HG03066 (cell line): ENCODE measurements around the gene SLC25A48.

ENCODE experiments used
- ATAC-seq: cut with Tn5 transposase; IDR thresholded peaks from one replicate; pipeline ENCODE4 v1.9.1; 2021; ENCODE audit warnings: low read depth; ENCODE audit not compliant: unreplicated experiment

Gene SLC25A48

GRCh38 chr5:135879591-135879990 lies 45.1 kb downstream of the SLC25A48 start:
- ATAC-seq = no peak

- no peak for ATAC-seq
Observed at GRCh38 chr5:135880278-135880677, 45.8 kb downstream of the SLC25A48 start.

- no peak for ATAC-seq
Observed at GRCh38 chr5:135880801-135881200, 46.3 kb downstream of the SLC25A48 start.

GRCh38 chr5:135881244-135881643 lies 46.8 kb downstream of the SLC25A48 start:
- no peak for ATAC-seq

GRCh38 chr5:135881819-135882218 lies 47.4 kb downstream of the SLC25A48 start:
- no peak for ATAC-seq

GRCh38 chr5:135883026-135883425 lies 48.6 kb downstream of the SLC25A48 start:
- no peak for ATAC-seq

GRCh38 chr5:135883441-135883840 lies 49.0 kb downstream of the SLC25A48 start:
- ATAC-seq = no peak

GRCh38 chr5:135885031-135885430 lies 50.6 kb downstream of the SLC25A48 start:
- ATAC-seq = no peak

- no peak for ATAC-seq
Observed at GRCh38 chr5:135886136-135886535, 51.7 kb downstream of the SLC25A48 start.

- peak; percentile 88 for ATAC-seq
Observed at GRCh38 chr5:135887447-135887864, 53.0 kb downstream of the SLC25A48 start.

GRCh38 chr5:135887881-135888614 lies 53.6 kb downstream of the SLC25A48 start:
- ATAC-seq = no peak

- no peak for ATAC-seq
Observed at GRCh38 chr5:135890296-135890695, 55.8 kb downstream of the SLC25A48 start.

GRCh38 chr5:135890867-135891266 lies 56.4 kb downstream of the SLC25A48 start:
- ATAC-seq = no peak

GRCh38 chr5:135891268-135891667 lies 56.8 kb downstream of the SLC25A48 start:
- no peak for ATAC-seq

- no peak for ATAC-seq
Observed at GRCh38 chr5:135891791-135892190, 57.3 kb downstream of the SLC25A48 start.

- ATAC-seq = no peak
Observed at GRCh38 chr5:135894276-135894675, 59.8 kb downstream of the SLC25A48 start.

- ATAC-seq = no peak
Observed at GRCh38 chr5:135894789-135895188, 60.3 kb downstream of the SLC25A48 start.

- no peak for ATAC-seq
Observed at GRCh38 chr5:135895474-135896006, 61.1 kb downstream of the SLC25A48 start, which contains the start of gene IL9. TSS of gene IL9 (minus strand) at chr5:135895841. CDS start at chr5:135895816, 25 bp downstream.

GRCh38 chr5:135898651-135899050 lies 64.2 kb downstream of the SLC25A48 start:
- no peak for ATAC-seq

- ATAC-seq = no peak
Observed at GRCh38 chr5:135900276-135900675, 65.8 kb downstream of the SLC25A48 start.

- no peak for ATAC-seq
Observed at GRCh38 chr5:135901633-135902032, 67.2 kb downstream of the SLC25A48 start.

GRCh38 chr5:135905144-135905543 lies 70.7 kb downstream of the SLC25A48 start:
- no peak for ATAC-seq
